NCI-H345 treated with DMSO at 0.1 percent for 48 hours (cell line): ENCODE data around the gene GHR.
"Not testable (repeated sequence)": the region's sequence is repeated elsewhere in the genome, so short reads cannot be mapped to it uniquely, and the experiment has no call there.

ENCODE experiments used
- DNase-seq: peaks from one replicate; lab custom pipeline; 2025; ENCODE audit not compliant: unreplicated experiment; lab: John Stamatoyannopoulos, UW

GHR gene

DNA sequence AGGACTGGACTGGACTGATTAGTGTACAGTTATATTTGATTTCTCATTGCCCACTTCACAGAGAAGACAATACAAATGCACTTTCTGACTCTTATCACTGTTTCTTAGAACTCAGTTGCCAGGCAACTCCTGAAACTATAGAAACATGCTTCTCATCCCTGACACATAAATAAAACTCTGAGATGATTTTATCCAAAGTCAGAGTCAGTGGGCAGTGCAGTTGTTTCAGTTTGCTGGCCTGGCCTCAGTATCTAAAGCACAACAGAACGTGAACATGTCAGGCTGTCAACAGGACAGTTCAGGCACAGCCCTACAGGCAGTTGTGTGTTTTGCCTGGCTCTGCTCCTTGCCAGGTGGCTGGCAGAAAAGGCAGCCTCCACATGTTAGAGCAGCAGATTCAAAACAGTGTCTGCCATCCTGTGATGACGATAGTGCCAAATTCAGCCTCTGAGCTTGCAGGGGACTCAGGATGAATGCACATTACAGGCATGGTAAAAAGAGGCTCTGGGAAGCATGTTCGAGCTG lies 268.2 kb downstream of the GHR start:
- DNase-seq: no peak

DNA sequence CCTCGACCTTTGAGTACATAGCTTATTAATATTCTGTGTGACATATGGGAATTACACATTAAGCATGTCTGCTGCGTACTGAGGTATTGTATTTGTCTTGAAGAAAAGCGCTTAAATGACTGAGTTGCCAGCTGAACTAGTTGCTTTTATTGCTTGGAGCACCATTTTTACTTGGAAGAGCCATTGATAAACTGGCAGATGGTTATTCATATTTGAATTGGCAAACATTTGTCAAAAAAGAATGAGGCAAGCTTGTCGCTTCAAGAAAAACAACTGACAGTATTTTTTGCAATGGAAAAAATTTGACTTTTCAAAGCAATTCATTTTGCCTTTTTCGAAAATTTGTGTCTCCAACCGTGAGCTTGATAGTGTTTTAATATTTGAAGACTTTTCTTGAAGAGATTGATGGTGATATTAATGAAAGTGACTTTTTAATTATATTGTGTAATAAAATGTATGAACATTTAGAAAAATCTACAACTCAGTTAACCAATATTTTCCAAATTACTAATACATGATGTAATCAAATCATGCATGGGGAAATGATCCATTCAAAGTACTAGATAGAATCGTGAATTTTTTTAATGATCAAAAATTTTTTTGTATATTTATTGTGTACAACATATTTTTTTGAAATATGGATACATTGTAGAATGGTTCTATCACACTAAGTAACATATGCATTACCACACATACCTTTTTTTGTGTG lies 278.3 kb downstream of the GHR start:
- no peak for DNase-seq

GRCh38 chr5:42703238-42703637 lies 280.0 kb downstream of the GHR start:
- no peak for DNase-seq

DNA sequence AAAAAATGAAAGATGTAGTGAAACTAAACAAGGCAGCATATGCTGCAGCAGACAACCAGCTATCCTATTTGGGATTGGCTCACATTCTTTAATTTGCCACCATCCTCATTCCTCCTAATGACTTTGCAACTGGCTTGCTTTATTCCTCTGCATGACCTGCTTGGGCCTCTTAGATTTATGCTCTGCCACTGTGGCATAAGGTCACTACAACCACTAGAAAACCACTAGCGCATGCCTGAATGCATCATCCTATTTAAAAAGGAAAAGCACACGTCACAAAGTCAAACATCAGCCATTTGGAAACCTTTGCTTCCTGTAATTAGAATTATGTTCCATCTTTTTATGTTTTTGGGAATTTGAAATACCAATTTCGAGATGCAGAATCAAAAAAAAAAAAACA lies 292.5 kb downstream of the GHR start:
- DNase-seq: no peak

GRCh38 chr5:42718591-42718990 lies 295.4 kb downstream of the GHR start:
- no peak for DNase-seq

DNA sequence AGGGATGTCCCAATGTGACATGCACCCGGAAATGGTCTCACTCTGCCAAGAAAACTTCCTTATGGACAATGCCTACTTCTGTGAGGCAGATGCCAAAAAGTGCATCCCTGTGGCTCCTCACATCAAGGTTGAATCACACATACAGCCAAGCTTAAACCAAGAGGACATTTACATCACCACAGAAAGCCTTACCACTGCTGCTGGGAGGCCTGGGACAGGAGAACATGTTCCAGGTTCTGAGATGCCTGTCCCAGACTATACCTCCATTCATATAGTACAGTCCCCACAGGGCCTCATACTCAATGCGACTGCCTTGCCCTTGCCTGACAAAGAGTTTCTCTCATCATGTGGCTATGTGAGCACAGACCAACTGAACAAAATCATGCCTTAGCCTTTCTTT lies 295.8 kb downstream of the GHR start:
- DNase-seq: no peak

DNA sequence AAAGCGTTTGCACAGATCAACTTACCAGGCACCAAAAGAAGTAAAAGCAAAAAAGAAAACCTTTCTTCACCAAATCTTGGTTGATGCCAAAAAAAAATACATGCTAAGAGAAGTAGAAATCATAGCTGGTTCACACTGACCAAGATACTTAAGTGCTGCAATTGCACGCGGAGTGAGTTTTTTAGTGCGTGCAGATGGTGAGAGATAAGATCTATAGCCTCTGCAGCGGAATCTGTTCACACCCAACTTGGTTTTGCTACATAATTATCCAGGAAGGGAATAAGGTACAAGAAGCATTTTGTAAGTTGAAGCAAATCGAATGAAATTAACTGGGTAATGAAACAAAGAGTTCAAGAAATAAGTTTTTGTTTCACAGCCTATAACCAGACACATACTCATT lies 297.0 kb downstream of the GHR start:
- DNase-seq: no peak

GRCh38 chr5:42721484-42721883 lies 298.2 kb downstream of the GHR start:
- no peak for DNase-seq

DNA sequence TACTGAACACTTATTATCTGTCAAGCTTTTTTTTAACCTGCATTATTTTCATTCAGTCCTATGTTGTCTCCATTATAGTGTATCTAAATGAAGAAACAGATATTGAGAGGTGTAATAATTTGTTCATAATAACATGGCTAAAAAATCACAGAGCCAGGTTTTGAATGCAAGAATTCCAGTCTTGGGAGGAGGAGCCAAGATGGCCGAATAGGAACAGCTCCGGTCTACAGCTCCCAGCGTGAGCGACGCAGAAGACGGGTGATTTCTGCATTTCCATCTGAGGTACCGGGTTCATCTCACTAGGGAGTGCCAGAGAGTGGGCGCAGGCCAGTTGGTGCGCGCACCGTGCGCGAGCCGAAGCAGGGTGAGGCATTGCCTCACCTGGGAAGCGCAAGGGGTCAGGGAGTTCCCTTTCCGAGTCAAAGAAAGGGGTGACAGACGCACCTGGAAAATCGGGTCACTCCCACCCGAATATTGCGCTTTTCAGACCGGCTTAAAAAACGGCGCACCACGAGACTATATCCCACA lies 311.4 kb downstream of the GHR start:
- DNase-seq: not testable (repeated sequence)

- DNase-seq: no peak
Measured at GRCh38 chr5:42740920-42741319, 317.7 kb downstream of the GHR start.

DNA sequence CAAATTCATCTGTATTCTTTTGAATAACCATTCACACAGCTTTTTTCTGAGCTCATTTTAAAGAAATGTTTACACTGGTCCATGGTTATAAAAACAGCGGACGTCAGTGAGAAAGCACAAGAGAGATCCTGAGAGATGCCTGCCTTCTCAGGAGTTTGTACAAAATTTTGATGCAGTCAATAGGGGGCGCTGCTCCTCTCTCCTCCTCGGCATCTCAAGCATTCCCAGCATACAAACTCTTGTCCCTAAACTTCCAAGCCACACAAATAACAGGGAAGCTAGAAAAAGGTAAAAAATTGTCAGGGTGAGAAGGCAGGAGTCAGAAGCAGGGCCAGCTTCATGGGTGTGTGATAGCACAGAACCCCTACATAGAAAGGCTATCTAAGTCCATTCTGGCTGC lies 322.2 kb downstream of the GHR start:
- DNase-seq: no peak

DNA sequence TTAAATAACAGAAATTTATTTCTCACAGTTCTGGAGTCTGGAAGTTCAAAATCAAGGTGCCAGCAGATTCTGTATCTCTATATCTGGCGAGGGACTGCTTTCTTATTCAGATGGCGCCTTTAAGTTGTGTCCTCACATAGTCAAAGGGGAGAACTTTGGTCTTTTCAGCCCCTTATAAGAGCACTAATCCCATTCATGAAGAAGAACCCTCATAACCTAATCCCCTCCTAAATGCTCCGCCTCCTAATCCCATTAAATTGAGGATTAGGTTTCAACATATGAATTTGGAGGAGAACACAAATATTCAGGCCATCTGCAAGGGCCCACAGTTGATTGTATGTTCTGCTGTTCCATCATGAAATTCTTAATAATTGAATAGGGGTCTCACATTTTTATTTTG lies 322.6 kb downstream of the GHR start:
- DNase-seq: no peak

DNA sequence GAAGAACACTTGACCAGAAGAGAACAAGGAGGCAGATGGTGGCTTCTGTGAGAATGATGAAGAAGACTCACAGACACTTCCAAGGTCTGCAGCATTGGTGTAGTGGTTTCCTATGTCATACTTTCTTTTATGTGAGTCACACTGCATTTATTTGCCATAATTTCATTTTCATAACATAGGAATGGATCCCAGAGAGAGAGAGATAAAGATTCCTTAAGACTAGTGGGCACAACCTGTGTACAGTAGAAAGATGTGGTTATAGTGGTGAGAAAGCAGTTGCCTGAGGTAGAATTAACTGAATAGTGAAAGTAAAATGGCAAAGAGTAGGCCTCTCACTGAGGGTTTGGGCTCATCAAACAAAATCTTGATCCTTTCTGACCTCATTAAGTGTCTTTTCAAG lies 325.8 kb downstream of the GHR start:
- DNase-seq: no peak

- no peak for DNase-seq
Measured at GRCh38 chr5:42750507-42750906, 327.3 kb downstream of the GHR start.

DNA sequence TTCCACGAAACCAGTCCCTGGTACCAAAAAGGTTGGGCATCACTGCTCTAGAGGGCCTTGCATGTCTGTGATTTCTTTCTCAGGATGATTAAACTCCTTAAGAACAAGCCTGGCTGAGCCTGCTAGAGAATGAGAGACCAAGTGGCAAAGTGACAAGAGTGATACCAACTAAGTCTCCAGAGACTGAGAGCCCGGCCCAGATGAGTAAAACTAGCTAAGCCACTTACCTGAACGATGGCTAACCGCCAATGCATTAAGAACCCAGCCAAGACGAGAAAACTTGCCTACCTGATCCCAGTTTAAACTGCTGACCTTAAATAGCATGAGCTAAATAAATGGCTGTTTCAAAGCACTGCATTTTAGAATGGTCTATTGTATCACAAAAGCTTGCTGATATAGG lies 327.8 kb downstream of the GHR start:
- no peak for DNase-seq

DNA sequence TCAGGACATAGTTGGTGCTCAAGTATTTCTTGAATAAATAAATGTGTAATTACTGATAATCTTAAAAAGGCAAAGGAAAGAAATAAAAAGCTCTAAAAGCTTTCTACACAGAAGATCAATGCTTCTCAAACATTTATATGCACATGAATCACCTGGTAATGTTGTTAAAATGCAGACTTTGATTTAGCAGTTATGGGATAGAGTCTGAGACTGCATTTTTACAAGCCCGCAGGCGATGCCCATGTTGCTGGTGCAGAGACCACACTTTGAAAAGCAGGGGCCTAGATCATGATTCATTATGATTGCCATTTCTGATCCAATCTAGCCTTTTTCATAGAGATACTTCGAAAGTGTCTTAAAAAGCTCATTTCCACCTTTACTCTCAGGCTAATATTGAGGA lies 329.9 kb downstream of the GHR start:
- no peak for DNase-seq

- DNase-seq: no peak
Measured at GRCh38 chr5:42756606-42757601, 333.7 kb downstream of the GHR start, which contains the start of gene CCDC152. Gene CCDC152 (plus strand): TSS chr5:42756818. CDS start chr5:42759122, 2,304 bp downstream.

GRCh38 chr5:42759456-42759855 lies 336.2 kb downstream of the GHR start:
- DNase-seq: no peak

- DNase-seq: no peak
Measured at GRCh38 chr5:42760426-42760825, 337.2 kb downstream of the GHR start.

DNA sequence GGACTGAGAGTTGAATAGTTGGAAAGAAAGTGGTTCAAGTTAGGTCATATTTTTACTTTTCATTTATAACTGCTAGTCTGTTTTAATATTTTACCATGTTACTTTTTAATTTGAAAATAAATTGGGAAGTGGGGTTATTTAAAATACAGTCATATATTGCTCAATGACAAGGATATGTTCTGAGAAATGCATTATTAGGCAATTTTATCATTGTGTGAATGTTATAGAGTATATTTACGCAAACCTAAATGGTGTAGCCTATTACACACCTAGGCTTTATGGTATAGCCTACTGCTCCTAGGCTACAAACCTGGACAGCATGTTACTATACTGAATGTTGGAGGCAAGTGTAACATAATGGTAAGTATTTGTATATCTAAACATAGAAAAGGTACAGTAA lies 338.6 kb downstream of the GHR start:
- no peak for DNase-seq

- peak; percentile 7 for DNase-seq
Measured at GRCh38 chr5:42767491-42768105, 344.4 kb downstream of the GHR start.
